ENCODE results near the gene MTHFSD. TPM values are rescaled to one million over a fixed set of nuclear protein-coding genes. Genes with fewer than 3 reads are reported as not detected.

Gene MTHFSD
- total RNA-seq, 1 experiment from 2014 or later: 30.7 TPM

- no peak overlapping the region for H3K27ac Mint-ChIP-seq (ENCODE audit: low read depth, unreplicated experiment)
- ChIA-PET CTCF (interaction anchor here (0.9 kb wide), 1 partner anchor 528 kb away, joined by 3 read pairs; no protein-coding TSS in a partner anchor), POLR2A (interaction anchor here (0.6 to 1.1 kb wide), 2 partner anchors 18 to 841 kb away, joined by 3 read pairs; no protein-coding TSS in a partner anchor)
- no peak for DNase-seq (ENCODE audit: unreplicated experiment)
- H3K4me3 Mint-ChIP-seq (ENCODE audit: unreplicated experiment): no peak overlapping the region
- peaks cover 27% of the 10 kb centered on the region for H3K36me3 Mint-ChIP-seq (ENCODE audit: insufficient read depth, unreplicated experiment)
- no TSS peak for BruUV-seq (replicated peaks)
- no peaks in the 10 kb centered on the region for H3K27me3 Mint-ChIP-seq (ENCODE audit: insufficient read depth, unreplicated experiment)
- intact Hi-C loops (cut with micrococcal nuclease): no loop called here
- H3K9me3 Mint-ChIP-seq (ENCODE audit: unreplicated experiment): no peaks in the 10 kb centered on the region
- no peaks in the 10 kb centered on the region for H3K4me1 Mint-ChIP-seq (ENCODE audit: insufficient read depth, unreplicated experiment)
- TF ChIP-seq CTCF (IDR thresholded peaks at IDR 0.05; ENCODE audit: unreplicated experiment): no peak
Observed at GRCh38 chr16:86534779-86535615, 20.0 kb downstream of the MTHFSD start.

GRCh38 chr16:86533767-86534351, 21.2 kb downstream of the MTHFSD start:
- no peak for DNase-seq (ENCODE audit: unreplicated experiment)
- ChIA-PET POLR2A (interaction anchor here (1.1 kb wide), 1 partner anchor 16 kb away, joined by 3 read pairs; no protein-coding TSS in a partner anchor), CTCF (interaction anchor here (1.0 kb wide), 1 partner anchor 14 kb away, joined by 5 read pairs; no protein-coding TSS in a partner anchor)

GRCh38 chr16:86533076-86533475, 22.0 kb downstream of the MTHFSD start:
- no TSS peak for BruUV-seq (replicated peaks)
- Mint-ChIP-seq H3K9me3 (ENCODE audit: unreplicated experiment) (no peaks in the 10 kb centered on the region), H3K36me3 (ENCODE audit: insufficient read depth, unreplicated experiment) (peaks cover 14% of the 10 kb centered on the region), H3K27me3 (ENCODE audit: insufficient read depth, unreplicated experiment) (no peaks in the 10 kb centered on the region), H3K4me1 (ENCODE audit: insufficient read depth, unreplicated experiment) (no peaks in the 10 kb centered on the region), H3K4me3 (ENCODE audit: unreplicated experiment) (no peak overlapping the region), H3K27ac (ENCODE audit: low read depth, unreplicated experiment) (no peak overlapping the region)
- no peak for DNase-seq (ENCODE audit: unreplicated experiment)
- TF ChIP-seq CTCF (IDR thresholded peaks at IDR 0.05; ENCODE audit: unreplicated experiment): no peak
- intact Hi-C loops (cut with micrococcal nuclease): no loop called here
- ChIA-PET CTCF (interaction anchor here (0.6 to 1.3 kb wide), 5 partner anchors 13 to 171 kb away, joined by 3 to 5 read pairs (median 4); no protein-coding TSS in a partner anchor), POLR2A (no interaction called here)

More at GRCh38 chr16:86533767-86534351, 21.2 kb downstream of the MTHFSD start:
- Mint-ChIP-seq H3K27me3 (ENCODE audit: insufficient read depth, unreplicated experiment) (no peaks in the 10 kb centered on the region), H3K36me3 (ENCODE audit: insufficient read depth, unreplicated experiment) (peaks cover 15% of the 10 kb centered on the region), H3K9me3 (ENCODE audit: unreplicated experiment) (no peaks in the 10 kb centered on the region), H3K27ac (ENCODE audit: low read depth, unreplicated experiment) (no peak overlapping the region), H3K4me1 (ENCODE audit: insufficient read depth, unreplicated experiment) (no peaks in the 10 kb centered on the region), H3K4me3 (ENCODE audit: unreplicated experiment) (no peak overlapping the region)
- BruUV-seq (replicated peaks): no TSS peak
- intact Hi-C loops (cut with micrococcal nuclease): no loop called here
- no peak for TF ChIP-seq CTCF (IDR thresholded peaks at IDR 0.05; ENCODE audit: unreplicated experiment)

GRCh38 chr16:86532526-86532815, 22.6 kb downstream of the MTHFSD start:
- TF ChIP-seq CTCF (IDR thresholded peaks at IDR 0.05; ENCODE audit: unreplicated experiment): no peak
- H3K4me3 Mint-ChIP-seq (ENCODE audit: unreplicated experiment): no peak overlapping the region
- H3K9me3 Mint-ChIP-seq (ENCODE audit: unreplicated experiment): no peaks in the 10 kb centered on the region
- DNase-seq (ENCODE audit: unreplicated experiment): no peak
- intact Hi-C loops (cut with micrococcal nuclease): no loop called here
- H3K4me1 Mint-ChIP-seq (ENCODE audit: insufficient read depth, unreplicated experiment): no peaks in the 10 kb centered on the region
- no peaks in the 10 kb centered on the region for H3K27me3 Mint-ChIP-seq (ENCODE audit: insufficient read depth, unreplicated experiment)
- ChIA-PET POLR2A (no interaction called here), CTCF (interaction anchor here (0.6 to 1.3 kb wide), 4 partner anchors 12 to 172 kb away, joined by 3 to 4 read pairs (median 4); no protein-coding TSS in a partner anchor)
- BruUV-seq (replicated peaks): no TSS peak
- H3K27ac Mint-ChIP-seq (ENCODE audit: low read depth, unreplicated experiment): no peak overlapping the region
- peaks cover 14% of the 10 kb centered on the region for H3K36me3 Mint-ChIP-seq (ENCODE audit: insufficient read depth, unreplicated experiment)
